CD8-positive, alpha-beta memory T cell (primary cell): ENCODE results near the gene MDM4. TPM values are rescaled to one million over a fixed set of nuclear protein-coding genes. Genes with fewer than 3 reads are reported as not detected.
"Not testable (repeated sequence)": the region's sequence is repeated elsewhere in the genome, so short reads cannot be mapped to it uniquely, and the experiment has no call there.

Experiments
- CTCF ChIA-PET: fragments of 350-600 bp; sonication (Branson Sonifier 250); formaldehyde crosslinking; loops from one replicate; lab custom pipeline; 2021; ENCODE audit warnings: antibody characterized with exemption; lab: Charles Lee
- POLR2A ChIA-PET: fragments of 350-600 bp; sonication (Branson Sonifier 250); formaldehyde crosslinking; loops from one replicate; lab custom pipeline; 2021; ENCODE audit warnings: antibody characterized with exemption; lab: Charles Lee
- DNase-seq, 5 donors: peaks; one replicate each; pipeline versions ENCODE4 v3.0.0 to v3.0.0-alpha.2; 2020 to 2022; ENCODE audit warnings: mixed read lengths in 1 of 5
- H3K27ac ChIP-seq: one replicate; pipeline ENCODE4 v1.7.0; 2013; ENCODE audit warnings: low read depth, mild to moderate bottlenecking, low read length, moderate library complexity
- H3K27me3 ChIP-seq: 2 replicates; pipeline ENCODE4 v1.7.0; 2013; ENCODE audit warnings: low read length, mild to moderate bottlenecking; ENCODE audit not compliant: insufficient read depth, poor library complexity, severe bottlenecking
- H3K36me3 ChIP-seq: 2 replicates; pipeline ENCODE4 v1.7.0; 2013; ENCODE audit warnings: mild to moderate bottlenecking, low read length, moderate library complexity; ENCODE audit not compliant: insufficient read depth
- H3K4me1 ChIP-seq: 2 replicates; pipeline ENCODE4 v1.7.0; 2013; ENCODE audit warnings: mild to moderate bottlenecking, low read length, moderate library complexity; ENCODE audit not compliant: insufficient read depth
- H3K4me3 ChIP-seq: 2 replicates; pipeline ENCODE4 v1.7.0; 2013; ENCODE audit warnings: mild to moderate bottlenecking, low read length
- H3K9me3 ChIP-seq: 2 replicates; pipeline ENCODE4 v1.7.0; 2013; ENCODE audit warnings: mild to moderate bottlenecking, low read length
- H3K27ac Mint-ChIP-seq, 8 donors: one replicate each; pipeline ENCODE4 v1.8.0; 2020 to 2021; ENCODE audit warnings: mixed read lengths in 8 of 8, mild to moderate bottlenecking in 6 of 8, inconsistent platforms in 3 of 8, moderate library complexity in 3 of 8
- H3K27me3 Mint-ChIP-seq, 2 donors: one replicate each; pipeline ENCODE4 v1.8.0; 2020 to 2021; ENCODE audit warnings: mixed read lengths in 2 of 2, mild to moderate bottlenecking in 1 of 2, moderate library complexity in 1 of 2
- H3K36me3 Mint-ChIP-seq, 3 donors: one replicate each; pipeline ENCODE4 v1.8.0; 2020 to 2021; ENCODE audit warnings: mixed read lengths in 3 of 3, inconsistent platforms in 1 of 3, mild to moderate bottlenecking in 1 of 3
- H3K4me1 Mint-ChIP-seq, 3 donors: one replicate each; pipeline ENCODE4 v1.8.0; 2020 to 2021; ENCODE audit warnings: mixed read lengths in 3 of 3, inconsistent platforms in 1 of 3, mild to moderate bottlenecking in 1 of 3
- H3K4me3 Mint-ChIP-seq, 7 donors: one replicate each; pipeline ENCODE4 v1.8.0; 2020 to 2021; ENCODE audit warnings: mixed read lengths in 7 of 7, mild to moderate bottlenecking in 6 of 7, moderate library complexity in 4 of 7, inconsistent platforms in 2 of 7
- H3K9me3 Mint-ChIP-seq, 5 donors: one replicate each; pipeline ENCODE4 v1.8.0; 2020 to 2022; ENCODE audit warnings: mixed read lengths in 5 of 5, mild to moderate bottlenecking in 3 of 5, moderate library complexity in 2 of 5, inconsistent platforms in 1 of 5
- polyA plus RNA-seq: library from polyadenylated mRNA; unstranded; fragments of 300-500 nt; fragmentation: Illumina TruSeq; gene quantifications from one replicate; pipeline ENCODE4 v1.2.3, GENCODE V29; 2021
- total RNA-seq, 2 experiments: library from RNA; stranded (reverse); gene quantifications; one replicate each; pipeline ENCODE4 v1.2.3, GENCODE V29; 2021

MDM4 gene
- total and polyA plus RNA-seq, 3 experiments from 2014 or later: 13.6 to 80.7 (median 80.7) TPM

DNA sequence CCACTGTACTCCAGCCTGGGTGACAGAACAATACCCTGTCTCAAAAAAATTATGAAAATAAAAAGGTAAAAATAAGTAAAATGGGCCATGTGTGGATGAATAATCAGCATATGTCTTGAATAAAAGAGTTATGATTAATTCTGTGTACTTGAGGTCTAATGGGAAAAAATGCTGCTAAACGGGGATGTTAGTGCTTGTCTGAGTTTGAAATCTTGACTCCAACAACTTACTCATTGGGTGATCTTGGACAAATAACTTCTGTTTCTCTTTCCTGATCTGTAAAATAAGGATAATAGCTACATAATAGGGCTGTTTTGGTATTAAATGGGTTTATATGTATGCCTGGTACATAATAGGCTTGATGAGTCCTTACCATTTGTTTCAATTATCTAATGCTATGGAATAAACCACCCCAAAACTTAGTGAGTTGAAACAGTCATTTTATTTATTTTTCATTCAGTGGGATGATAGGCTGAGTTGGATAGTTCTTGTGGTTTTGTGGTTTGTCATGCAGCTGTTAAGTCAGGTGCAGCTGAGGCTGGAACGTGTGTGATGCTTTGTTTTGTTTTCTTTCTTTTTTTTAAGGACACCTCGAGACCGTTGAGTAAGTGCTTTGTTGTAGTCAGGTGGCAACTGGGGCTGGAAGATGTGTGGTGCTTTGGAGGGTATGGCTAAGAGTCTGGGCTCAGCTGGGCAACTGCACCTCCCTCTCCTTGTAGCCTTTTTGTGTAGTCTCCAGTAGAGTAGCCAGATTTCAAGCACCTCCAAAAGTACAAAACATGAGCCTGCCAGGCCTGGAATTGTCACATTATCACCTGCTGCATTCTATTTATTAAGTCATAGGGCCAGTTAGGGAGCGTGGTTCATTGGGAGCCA is 4.9 kb downstream of the MDM4 start:
- peak; percentile 33 to 85 (median 76) for DNase-seq
- Mint-ChIP-seq H3K36me3 (peaks cover 15 to 54% (median 17%) of the 10 kb centered on the region in 3 donors), H3K9me3 (peaks cover 0 to 7% (median 0%) of the 10 kb centered on the region in 5 donors), H3K4me3 (peak overlapping the region; percentile 30 to 72 (median 63)), H3K27me3 (no peaks in the 10 kb centered on the region), H3K4me1 (peaks cover 19 to 74% (median 61%) of the 10 kb centered on the region in 3 donors), H3K27ac (peak overlapping the region; percentile 87 to 93 (median 91))
- ChIA-PET CTCF (interaction anchor here (0.7 to 2.5 kb wide), 6 partner anchors 15 to 662 kb away, joined by 3 to 7 read pairs (median 4); no protein-coding TSS in a partner anchor), POLR2A (interaction anchor here (1.1 to 2.9 kb wide), 3 partner anchors 14 to 111 kb away, joined by 3 to 9 read pairs (median 6); no protein-coding TSS in a partner anchor)
- peaks cover 15% of the 10 kb centered on the region for H3K36me3 ChIP-seq
- no peaks in the 10 kb centered on the region for H3K27me3 ChIP-seq
- peaks cover 79% of the 10 kb centered on the region for H3K4me1 ChIP-seq
- H3K9me3 ChIP-seq: no peaks in the 10 kb centered on the region
- peak overlapping the region; percentile 51 for H3K27ac ChIP-seq
- peak overlapping the region; percentile 33 for H3K4me3 ChIP-seq

DNA sequence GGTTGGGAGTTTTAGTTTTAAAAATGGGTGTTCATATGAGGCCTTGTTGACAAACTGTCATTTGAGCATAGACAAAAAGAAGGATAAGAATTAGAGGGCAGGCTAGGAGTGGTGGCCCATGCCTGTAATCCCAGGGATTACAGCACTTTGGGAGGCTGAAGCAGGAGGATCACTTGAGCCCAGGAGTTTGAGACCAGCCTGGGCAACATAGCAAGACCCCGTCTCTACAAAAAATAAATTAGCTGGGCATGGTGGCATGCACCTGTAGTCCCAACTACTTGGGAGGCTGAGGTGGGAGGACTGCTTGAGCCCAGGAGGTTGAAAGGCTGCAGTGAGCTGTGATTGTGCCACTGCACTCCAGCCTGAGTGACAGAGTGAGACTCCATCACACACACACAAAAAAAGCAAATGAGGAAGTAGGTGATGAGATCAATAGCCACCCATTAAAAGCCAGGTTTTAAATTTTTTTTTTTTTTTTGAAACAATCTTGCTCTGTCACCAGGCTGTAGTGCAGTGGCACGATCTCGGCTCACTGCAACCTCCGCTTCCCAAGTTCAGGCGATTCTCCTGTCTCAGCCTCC is 5.8 kb downstream of the MDM4 start:
- not testable (repeated sequence) for H3K9me3 Mint-ChIP-seq, H3K27ac ChIP-seq, H3K27me3 Mint-ChIP-seq, H3K9me3 ChIP-seq, H3K4me3 ChIP-seq, DNase-seq, H3K27me3 ChIP-seq
- peak overlapping the region in 7 of 8 donors; percentile 39 to 90 (median 78) for H3K27ac Mint-ChIP-seq
- ChIA-PET POLR2A (interaction anchor here (1.1 to 2.9 kb wide), 3 partner anchors 15 to 112 kb away, joined by 3 to 9 read pairs (median 6); no protein-coding TSS in a partner anchor), CTCF (interaction anchor here (1.4 to 2.5 kb wide), 3 partner anchors 44 to 91 kb away, joined by 4 to 7 read pairs (median 4); no protein-coding TSS in a partner anchor)
- H3K4me1 Mint-ChIP-seq: peaks cover 19 to 77% (median 61%) of the 10 kb centered on the region in 3 donors
- peak overlapping the region in 5 of 7 donors; percentile 25 to 72 (median 30) for H3K4me3 Mint-ChIP-seq
- peaks cover 20% of the 10 kb centered on the region for H3K36me3 ChIP-seq
- H3K4me1 ChIP-seq: peaks cover 79% of the 10 kb centered on the region
- peaks cover 15 to 61% (median 17%) of the 10 kb centered on the region in 3 donors for H3K36me3 Mint-ChIP-seq

DNA sequence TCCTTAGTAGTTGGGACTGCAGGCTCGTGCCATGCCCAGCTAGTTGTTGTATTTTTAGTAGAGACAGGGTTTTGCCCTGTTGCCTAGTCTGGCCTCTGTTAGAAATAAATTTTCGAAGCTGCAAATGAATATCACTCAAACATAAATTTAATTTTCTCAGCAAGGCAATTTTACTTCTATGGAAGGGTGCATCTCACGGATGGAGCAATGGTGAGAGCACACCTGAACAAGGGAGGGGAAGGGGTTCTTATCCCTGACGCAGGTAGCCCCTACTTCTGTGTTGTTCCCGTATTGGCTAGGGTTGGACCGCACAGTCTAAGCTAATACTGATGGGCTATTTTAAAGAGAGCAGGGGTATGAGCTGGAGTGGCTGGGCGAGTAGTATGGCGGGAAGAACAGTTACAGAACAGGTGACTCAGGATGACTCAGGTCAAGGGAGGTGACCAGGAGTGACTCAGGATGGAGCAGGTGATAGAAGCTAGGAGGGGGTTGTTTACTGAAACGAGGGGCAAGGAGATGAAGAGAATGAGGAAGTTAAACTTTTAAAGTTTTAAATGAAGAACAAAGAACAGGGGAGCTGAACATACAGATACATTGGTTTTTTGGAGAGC is 7.5 kb downstream of the MDM4 start:
- H3K9me3 Mint-ChIP-seq: peaks cover 0 to 7% (median 0%) of the 10 kb centered on the region in 5 donors
- H3K27ac Mint-ChIP-seq: peak overlapping the region; percentile 13 to 96 (median 62)
- ChIA-PET POLR2A (interaction anchor here (0.9 kb wide), 1 partner anchor 17 kb away, joined by 3 read pairs; no protein-coding TSS in a partner anchor), CTCF (interaction anchor here (0.8 to 2.4 kb wide), 3 partner anchors 10 to 21 kb away, joined by 3 to 10 read pairs (median 3); no protein-coding TSS in a partner anchor)
- Histone ChIP-seq H3K27ac (no peak overlapping the region), H3K27me3 (no peaks in the 10 kb centered on the region), H3K9me3 (no peaks in the 10 kb centered on the region), H3K4me1 (peaks cover 64% of the 10 kb centered on the region), H3K4me3 (no peak overlapping the region), H3K36me3 (peaks cover 31% of the 10 kb centered on the region)
- H3K36me3 Mint-ChIP-seq: peaks cover 15 to 67% (median 15%) of the 10 kb centered on the region in 3 donors
- peaks cover 19 to 65% (median 45%) of the 10 kb centered on the region in 3 donors for H3K4me1 Mint-ChIP-seq
- DNase-seq: no peak
- peak overlapping the region in 5 of 7 donors; percentile 31 to 58 (median 54) for H3K4me3 Mint-ChIP-seq
- no peaks in the 10 kb centered on the region for H3K27me3 Mint-ChIP-seq

DNA sequence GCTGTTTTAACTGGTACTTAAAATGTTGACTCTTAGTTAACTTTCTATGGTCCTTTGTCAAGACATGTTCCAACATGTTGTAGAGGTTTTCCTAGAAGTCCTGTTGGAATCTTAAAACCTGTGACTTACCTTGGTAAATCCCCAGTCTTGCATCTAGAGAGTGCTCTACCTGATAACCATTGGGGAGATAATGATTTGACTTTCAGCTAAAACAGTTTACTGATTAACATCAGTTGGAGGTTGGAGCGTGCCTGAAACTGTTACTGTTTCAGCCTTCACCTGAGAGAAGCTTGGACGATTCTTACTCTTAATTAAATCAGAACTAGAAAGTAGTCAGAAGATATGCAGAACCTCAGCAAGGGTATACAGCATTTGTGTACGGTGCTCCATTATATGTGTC is 8.8 kb downstream of the MDM4 start:
- H3K4me1 Mint-ChIP-seq: peaks cover 19 to 53% (median 37%) of the 10 kb centered on the region in 3 donors
- Histone ChIP-seq H3K36me3 (peaks cover 40% of the 10 kb centered on the region), H3K4me1 (peaks cover 51% of the 10 kb centered on the region), H3K9me3 (no peaks in the 10 kb centered on the region), H3K27me3 (no peaks in the 10 kb centered on the region), H3K4me3 (no peak overlapping the region), H3K27ac (no peak overlapping the region)
- DNase-seq: no peak
- ChIA-PET POLR2A (interaction anchor here (1.6 kb wide), 1 partner anchor 20 kb away, joined by 10 read pairs; no protein-coding TSS in a partner anchor), CTCF (interaction anchor here (2.4 to 2.5 kb wide), 2 partner anchors 21 to 22 kb away, joined by 6 to 10 read pairs; no protein-coding TSS in a partner anchor)
- H3K4me3 Mint-ChIP-seq: peak overlapping the region in 2 of 7 donors; percentile 3 to 28
- peaks cover 14 to 68% (median 15%) of the 10 kb centered on the region in 3 donors for H3K36me3 Mint-ChIP-seq
- peaks cover 0 to 7% (median 0%) of the 10 kb centered on the region in 5 donors for H3K9me3 Mint-ChIP-seq
- H3K27ac Mint-ChIP-seq: peak overlapping the region; percentile 16 to 81 (median 43)
- H3K27me3 Mint-ChIP-seq: no peaks in the 10 kb centered on the region

DNA sequence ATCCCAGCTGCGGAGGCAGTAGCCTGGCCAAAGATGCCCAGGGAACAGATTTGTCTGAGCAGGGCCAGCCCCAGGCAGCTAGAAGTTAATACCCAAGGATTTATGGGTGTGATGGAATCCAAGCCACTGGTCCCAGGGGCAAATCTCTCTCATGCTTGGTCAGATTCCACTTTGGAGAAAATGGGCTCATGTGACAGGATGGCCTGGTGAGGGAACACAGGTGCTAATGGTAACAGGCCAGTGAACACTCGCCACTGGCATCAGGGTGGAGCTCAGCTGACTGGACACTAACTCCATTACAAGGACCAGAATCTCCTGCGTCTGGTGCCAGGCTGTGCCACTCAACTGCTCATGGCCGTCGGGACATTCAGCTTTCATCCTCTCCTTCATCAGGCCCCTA is 12.0 kb downstream of the MDM4 start:
- peaks cover 21% of the 10 kb centered on the region for H3K4me1 ChIP-seq
- Mint-ChIP-seq H3K27me3 (no peaks in the 10 kb centered on the region), H3K4me1 (peaks cover 27 to 43% (median 39%) of the 10 kb centered on the region in 3 donors), H3K27ac (peak overlapping the region in 1 of 8 donors; percentile 43), H3K4me3 (no peak overlapping the region), H3K36me3 (peaks cover 13 to 86% (median 17%) of the 10 kb centered on the region in 3 donors), H3K9me3 (peaks cover 0 to 5% (median 0%) of the 10 kb centered on the region in 5 donors)
- no peak for DNase-seq
- no peaks in the 10 kb centered on the region for H3K27me3 ChIP-seq
- no peaks in the 10 kb centered on the region for H3K9me3 ChIP-seq
- CTCF ChIA-PET: interaction anchor here (1.1 to 1.8 kb wide), 2 partner anchors 11 to 22 kb away, joined by 4 to 5 read pairs; no protein-coding TSS in a partner anchor
- H3K36me3 ChIP-seq: peaks cover 69% of the 10 kb centered on the region
- no peak overlapping the region for H3K4me3 ChIP-seq
- POLR2A ChIA-PET: interaction anchor here (0.6 to 1.3 kb wide), 4 partner anchors 12 to 22 kb away, joined by 3 to 7 read pairs (median 4); partner anchors contain the start of gene MDM4
- H3K27ac ChIP-seq: no peak overlapping the region

DNA sequence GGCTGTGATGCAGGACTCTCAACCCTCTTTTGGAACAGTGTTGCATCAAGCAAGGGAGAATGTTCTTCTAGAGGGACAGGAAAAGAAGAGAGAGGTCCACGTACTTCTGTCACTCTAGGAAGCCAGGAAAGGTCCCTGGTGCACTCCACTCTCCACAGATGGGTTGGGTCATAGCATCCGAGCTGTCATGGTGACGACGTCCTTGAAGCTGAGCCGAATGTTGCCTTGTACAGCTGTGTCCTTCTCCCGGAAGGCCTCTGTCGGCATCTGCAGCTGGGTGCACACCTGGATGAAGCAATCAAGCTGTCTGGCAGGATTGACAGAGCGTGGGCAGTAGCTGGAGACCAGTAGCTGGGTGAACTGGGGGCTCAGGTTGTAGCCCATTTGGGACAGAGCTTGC is 12.5 kb downstream of the MDM4 start:
- peaks cover 69% of the 10 kb centered on the region for H3K36me3 ChIP-seq
- no peak for DNase-seq
- no peaks in the 10 kb centered on the region for H3K27me3 Mint-ChIP-seq

More for the DNA sequence above, 12.5 kb downstream of the MDM4 start:
- H3K36me3 Mint-ChIP-seq: peaks cover 11 to 87% (median 15%) of the 10 kb centered on the region in 3 donors
- peaks cover 0 to 3% (median 0%) of the 10 kb centered on the region in 5 donors for H3K9me3 Mint-ChIP-seq
- peaks cover 27 to 40% (median 36%) of the 10 kb centered on the region in 3 donors for H3K4me1 Mint-ChIP-seq
- H3K4me3 ChIP-seq: no peak overlapping the region
- H3K27me3 ChIP-seq: no peaks in the 10 kb centered on the region
- H3K27ac Mint-ChIP-seq: peak overlapping the region in 1 of 8 donors; percentile 43
- H3K4me3 Mint-ChIP-seq: no peak overlapping the region
- no peak overlapping the region for H3K27ac ChIP-seq
- CTCF ChIA-PET: interaction anchor here (1.1 to 1.8 kb wide), 2 partner anchors 11 to 23 kb away, joined by 4 to 5 read pairs; no protein-coding TSS in a partner anchor
- H3K4me1 ChIP-seq: peaks cover 19% of the 10 kb centered on the region
- POLR2A ChIA-PET: interaction anchor here (0.6 to 1.3 kb wide), 4 partner anchors 9 to 22 kb away, joined by 3 to 5 read pairs (median 3); partner anchors contain the start of gene MDM4
- no peaks in the 10 kb centered on the region for H3K9me3 ChIP-seq
